Activated T-cell treated with anti-CD3 and anti-CD28 coated beads, Interleukin-2, amount 50 U/mL, for 1 hour (primary cell): ENCODE data around the gene ADCY2.

Experiments used
- DNase-seq: peaks from one replicate; pipeline ENCODE4 v3.0.0-alpha.2; 2020

ADCY2 gene

GRCh38 chr5:7609726-7610125, 213.8 kb downstream of the ADCY2 start:
- no peak for DNase-seq

- DNase-seq: no peak
These were observed 214.7 kb downstream of the ADCY2 start for GRCh38 chr5:7610531-7611177.

- DNase-seq: no peak
These were observed 215.6 kb downstream of the ADCY2 start for GRCh38 chr5:7611518-7611917.

GRCh38 chr5:7615566-7616061, 219.7 kb downstream of the ADCY2 start:
- DNase-seq: no peak

GRCh38 chr5:7616897-7617296, 221.0 kb downstream of the ADCY2 start:
- DNase-seq: no peak

GRCh38 chr5:7622498-7622897, 226.6 kb downstream of the ADCY2 start:
- no peak for DNase-seq

- no peak for DNase-seq
These were observed 229.8 kb downstream of the ADCY2 start for GRCh38 chr5:7625740-7626139.

- DNase-seq: no peak
These were observed 232.3 kb downstream of the ADCY2 start for GRCh38 chr5:7628248-7628647.

GRCh38 chr5:7628820-7629219, 232.9 kb downstream of the ADCY2 start:
- no peak for DNase-seq

GRCh38 chr5:7629561-7629960, 233.6 kb downstream of the ADCY2 start:
- no peak for DNase-seq

GRCh38 chr5:7634837-7635236, 238.9 kb downstream of the ADCY2 start:
- no peak for DNase-seq

- DNase-seq: no peak
These were observed 242.5 kb downstream of the ADCY2 start for GRCh38 chr5:7638456-7638855.

- no peak for DNase-seq
These were observed 246.1 kb downstream of the ADCY2 start for GRCh38 chr5:7642029-7642428.

GRCh38 chr5:7644723-7645122, 248.8 kb downstream of the ADCY2 start:
- no peak for DNase-seq

- DNase-seq: no peak
These were observed 254.8 kb downstream of the ADCY2 start for GRCh38 chr5:7650755-7651154.

GRCh38 chr5:7653046-7653445, 257.1 kb downstream of the ADCY2 start:
- no peak for DNase-seq

GRCh38 chr5:7657153-7657552, 261.2 kb downstream of the ADCY2 start:
- no peak for DNase-seq

GRCh38 chr5:7659420-7659819, 263.5 kb downstream of the ADCY2 start:
- DNase-seq: no peak

GRCh38 chr5:7662289-7662688, 266.4 kb downstream of the ADCY2 start:
- no peak for DNase-seq

GRCh38 chr5:7663808-7664207, 267.9 kb downstream of the ADCY2 start:
- DNase-seq: no peak

- DNase-seq: no peak
These were observed 268.3 kb downstream of the ADCY2 start for GRCh38 chr5:7664208-7664607.

- no peak for DNase-seq
These were observed 271.4 kb downstream of the ADCY2 start for GRCh38 chr5:7667216-7667767.

- no peak for DNase-seq
These were observed 272.2 kb downstream of the ADCY2 start for GRCh38 chr5:7668161-7668560.

- no peak for DNase-seq
These were observed 272.7 kb downstream of the ADCY2 start for GRCh38 chr5:7668627-7669026.

GRCh38 chr5:7671381-7671993, 275.5 kb downstream of the ADCY2 start:
- no peak for DNase-seq
